Inferior parietal cortex (tissue), 1 donor: Measurements from ENCODE around the gene ERMP1.
"Not testable (repeated sequence)": the region's sequence is repeated elsewhere in the genome, so short reads cannot be mapped to it uniquely, and the experiment has no call there.

ENCODE experiments used
- DNase-seq: peaks from one replicate; pipeline ENCODE4 v3.0.0-alpha.2; 2016; ENCODE audit errors: extremely low spot score

The ERMP1 gene

DNA sequence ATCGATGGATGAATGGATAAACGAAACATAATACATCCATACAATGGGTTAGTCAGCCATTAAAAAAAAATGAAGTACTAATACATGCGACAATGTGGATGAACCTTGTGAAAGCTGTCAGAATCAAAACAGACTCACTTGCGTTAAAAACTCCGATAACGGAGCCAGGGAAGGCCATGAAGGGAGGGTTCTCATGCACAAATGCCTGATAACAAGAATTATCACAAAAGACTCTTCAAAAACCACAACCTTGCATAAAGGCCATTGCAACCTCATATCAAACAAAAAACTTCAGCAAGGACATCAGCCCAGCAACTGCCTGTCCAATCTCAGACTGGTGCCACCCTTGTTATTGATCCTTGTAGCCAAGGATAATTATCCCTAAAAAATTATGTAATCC is 13.7 kb downstream of the ERMP1 start:
- DNase-seq: no peak

DNA sequence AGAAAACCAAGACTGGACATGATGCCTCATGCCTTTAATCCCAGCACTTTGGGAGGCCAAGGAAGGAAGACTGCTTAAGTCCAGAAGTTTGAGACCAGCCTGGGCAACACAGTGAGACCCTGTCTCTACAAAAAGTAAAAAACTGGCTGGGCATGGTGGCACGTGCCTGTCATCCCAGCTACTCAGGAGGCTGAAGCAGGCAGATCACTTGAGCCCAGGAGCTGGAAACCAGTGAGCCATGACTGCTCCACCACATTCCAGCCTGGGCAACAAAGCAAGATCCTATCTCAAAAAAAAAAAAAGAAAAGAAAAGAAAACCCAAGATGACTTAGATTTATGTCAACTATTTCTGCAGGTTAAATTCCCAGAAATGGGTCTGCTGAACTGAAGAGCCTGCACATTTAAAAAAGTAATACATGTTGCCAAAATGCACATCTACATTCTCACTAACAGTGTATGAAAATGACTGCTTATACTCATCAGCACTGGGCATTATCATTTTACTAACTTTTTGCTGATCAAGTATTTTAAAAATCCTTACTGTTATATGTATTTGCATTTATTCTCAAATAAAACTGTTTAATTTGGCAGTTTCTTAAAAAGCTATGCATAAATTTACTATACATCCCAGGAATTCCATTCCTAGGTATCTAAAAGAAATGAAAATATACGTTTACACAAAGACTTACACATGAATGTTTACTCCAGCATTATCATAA is 14.3 kb downstream of the ERMP1 start:
- no peak for DNase-seq

DNA sequence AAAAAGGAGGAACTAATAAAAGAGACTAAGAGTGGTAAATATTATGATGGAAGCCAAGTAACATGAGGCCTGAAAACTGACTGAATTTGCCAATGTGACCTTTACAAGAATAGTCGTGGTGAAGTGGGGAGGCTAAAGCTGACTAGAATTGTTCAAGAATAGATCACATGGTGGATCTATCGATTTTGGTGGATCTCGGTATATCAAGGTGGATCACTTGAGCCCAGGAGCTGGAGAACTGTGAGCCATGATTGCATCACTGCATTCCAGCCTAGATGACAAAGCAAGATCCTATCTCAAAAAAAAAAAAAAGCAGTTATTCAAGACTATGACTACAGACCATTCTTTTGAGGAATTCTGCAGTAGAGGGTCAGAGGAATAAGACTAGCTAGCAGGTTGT is 15.1 kb downstream of the ERMP1 start:
- DNase-seq: no peak

DNA sequence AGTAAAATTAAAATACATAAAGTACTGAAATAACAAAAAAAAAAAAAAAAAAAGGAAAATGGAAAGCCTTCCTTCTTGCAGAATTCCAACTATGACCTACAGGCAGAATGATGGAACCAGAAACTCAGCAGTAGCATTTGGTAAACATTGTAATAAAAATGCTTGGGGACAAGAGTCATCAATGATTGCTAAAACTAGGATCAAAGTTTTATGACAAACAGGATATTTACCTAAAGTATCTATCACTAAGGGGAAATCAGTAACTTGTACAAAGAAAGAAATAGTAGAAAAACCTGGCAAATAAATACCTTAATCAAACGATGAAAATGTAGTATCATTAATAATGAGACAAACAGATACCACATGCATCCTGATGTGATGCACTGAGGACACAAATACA is 17.5 kb downstream of the ERMP1 start:
- no peak for DNase-seq

DNA sequence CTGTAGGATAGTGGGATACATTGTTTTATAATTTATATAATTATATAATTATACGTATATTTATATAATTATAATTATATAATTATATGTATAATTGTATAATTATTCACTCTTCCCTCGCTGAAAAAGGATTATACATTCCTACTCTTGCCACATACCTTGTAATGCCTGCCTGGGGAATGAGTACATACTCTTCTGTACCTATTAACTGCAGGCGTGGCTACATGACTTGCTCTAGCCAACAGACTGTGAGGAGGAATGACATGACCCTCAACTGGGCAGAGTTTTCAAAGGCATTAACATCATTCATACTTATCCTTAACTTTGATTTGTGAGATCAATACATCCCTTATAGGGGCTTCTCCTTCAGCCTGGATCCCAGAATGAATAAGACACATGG is 19.1 kb downstream of the ERMP1 start:
- DNase-seq: no peak

DNA sequence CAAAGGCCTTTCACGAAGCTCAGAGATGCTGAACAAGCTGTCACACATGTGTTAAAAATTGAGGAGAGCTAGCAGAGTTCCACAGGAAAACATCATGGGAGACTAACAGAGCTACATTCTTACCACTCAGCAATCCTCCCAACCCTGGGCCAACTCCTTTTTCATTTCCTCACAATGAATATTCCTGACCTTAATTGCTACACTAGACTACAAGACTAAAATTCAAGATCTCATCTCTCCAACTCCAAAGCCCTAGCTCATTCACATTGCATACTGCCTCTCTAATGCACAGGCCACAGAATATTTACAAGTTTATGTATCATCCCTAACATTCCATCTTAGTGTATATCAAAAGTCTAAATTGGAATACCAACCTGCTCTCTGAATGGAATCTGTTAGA is 21.2 kb downstream of the ERMP1 start:
- DNase-seq: no peak

DNA sequence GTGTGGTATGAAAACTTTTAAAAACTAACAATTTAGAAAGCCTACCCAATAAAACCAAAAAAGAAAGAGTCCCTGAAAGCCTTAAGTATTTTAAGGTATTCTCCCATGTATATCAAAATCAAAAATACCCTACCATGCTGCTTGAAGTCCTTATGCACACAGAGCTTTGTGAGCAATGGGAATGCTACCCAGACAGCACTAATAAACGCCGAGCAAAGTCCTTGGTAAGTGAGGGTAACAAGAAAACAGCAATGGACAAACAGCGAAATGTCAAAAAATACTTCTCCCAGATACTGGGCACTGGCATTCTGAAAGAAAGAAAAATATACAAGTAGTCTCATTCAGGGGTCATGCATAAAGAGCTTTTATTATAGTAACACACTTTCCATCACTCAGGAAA is 27.4 kb downstream of the ERMP1 start:
- DNase-seq: no peak

DNA sequence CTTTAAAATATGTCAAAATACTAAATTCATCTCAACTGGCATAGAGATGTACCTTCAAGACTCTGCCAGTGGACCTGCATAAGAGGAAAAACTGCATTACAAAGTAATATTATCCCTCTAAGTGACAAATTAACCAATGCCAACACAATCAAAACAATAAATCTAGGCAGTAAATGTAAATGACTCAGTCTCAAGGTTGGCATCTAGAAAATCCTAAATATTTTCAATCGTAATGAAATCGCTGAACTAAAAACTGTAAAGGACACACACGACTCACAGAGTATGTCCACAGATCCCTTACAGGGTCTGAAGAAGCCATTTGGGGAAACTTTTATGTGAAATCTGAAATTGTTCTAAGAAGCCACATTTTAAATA is 31.2 kb downstream of the ERMP1 start:
- DNase-seq: no peak

DNA sequence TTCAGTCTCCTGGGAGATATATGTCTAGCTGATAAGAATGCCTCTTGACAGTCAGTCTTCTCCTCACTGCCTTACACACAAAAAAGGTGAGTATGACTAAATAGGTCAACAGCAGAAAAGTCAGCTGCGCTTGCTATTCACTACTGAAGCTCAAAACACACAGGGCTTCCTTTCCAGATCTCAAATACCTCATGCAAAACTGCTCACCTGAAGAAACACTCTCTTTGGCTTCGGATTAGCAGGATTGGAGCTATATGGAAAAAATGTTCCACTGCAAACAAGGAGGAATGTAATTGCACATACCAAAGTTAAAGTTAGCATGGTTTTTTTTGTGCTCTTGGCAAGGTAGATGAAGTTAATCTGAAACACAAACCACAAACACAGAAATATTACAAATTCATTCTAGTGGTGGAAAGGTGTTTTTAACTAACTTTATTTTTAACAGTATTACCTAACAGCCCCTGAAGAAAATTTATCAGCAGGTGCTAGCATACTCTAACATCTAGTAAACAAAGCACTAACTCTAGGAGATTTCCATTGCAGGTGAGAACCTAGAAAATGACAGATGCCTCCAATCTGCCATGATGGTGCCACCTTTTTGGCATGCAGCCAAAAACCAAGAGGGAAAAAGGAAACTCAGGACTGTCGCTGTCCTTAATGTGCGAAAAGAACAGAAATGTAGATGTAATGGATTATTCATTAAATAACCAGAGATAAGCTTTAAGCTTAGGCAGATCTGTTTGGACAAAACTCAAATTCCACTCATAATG is 31.8 kb downstream of the ERMP1 start:
- DNase-seq: no peak

DNA sequence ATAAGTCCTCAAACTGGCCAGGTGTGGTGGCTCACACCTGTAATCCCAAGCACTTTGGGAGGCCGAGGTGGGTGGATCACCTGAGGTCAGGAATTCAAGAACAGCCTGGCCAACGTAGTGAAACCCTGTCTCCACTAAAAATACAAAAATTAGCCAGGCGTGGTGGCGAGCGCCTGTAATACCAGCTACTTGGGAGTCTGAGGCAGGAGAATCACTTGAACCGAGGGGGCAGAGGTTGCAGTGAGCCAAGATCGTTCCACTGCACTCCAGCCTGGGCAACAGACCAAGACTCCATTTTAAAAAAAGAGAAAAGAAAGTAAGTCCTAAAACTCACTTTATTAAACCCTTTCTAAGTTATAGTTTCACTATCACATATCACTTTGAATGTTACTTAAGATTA is 32.5 kb downstream of the ERMP1 start:
- DNase-seq: not testable (repeated sequence)

DNA sequence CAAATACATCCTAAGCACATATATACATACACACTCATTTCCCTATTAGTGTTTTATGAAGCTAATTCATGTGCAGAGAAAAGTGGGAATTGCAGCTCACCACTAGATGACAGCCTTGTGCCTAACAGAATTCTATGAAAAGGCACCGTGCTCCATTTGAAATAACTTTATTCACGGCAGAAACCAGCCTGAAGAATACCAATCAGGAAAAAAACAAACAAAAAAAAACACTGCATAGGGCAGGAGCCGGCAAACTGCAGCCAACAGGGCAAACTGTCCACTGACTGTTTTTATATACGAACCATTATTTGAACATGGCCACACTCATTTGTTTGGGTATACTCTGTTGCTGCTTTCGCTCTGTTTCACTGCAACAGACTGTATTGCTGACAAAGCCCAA is 33.6 kb downstream of the ERMP1 start:
- DNase-seq: peak; percentile 77

DNA sequence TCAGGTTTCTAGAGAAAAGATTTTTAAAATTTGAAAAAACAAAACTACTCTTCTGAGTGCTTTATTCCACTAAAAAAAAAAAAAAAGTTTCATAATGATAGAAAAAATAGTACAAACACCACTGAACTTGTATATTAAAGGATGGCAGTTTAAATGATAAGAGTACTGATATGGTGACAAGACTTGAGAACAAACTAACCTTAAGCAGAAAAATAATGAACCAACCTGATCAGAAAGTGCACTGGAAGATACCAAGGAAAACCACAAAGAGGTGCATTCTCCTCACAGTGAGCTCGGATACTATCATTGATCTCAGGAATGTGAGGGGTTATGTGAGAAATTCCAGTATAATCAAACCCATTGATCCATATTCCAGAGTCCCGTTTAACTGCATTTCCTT is 34.3 kb downstream of the ERMP1 start:
- no peak for DNase-seq

DNA sequence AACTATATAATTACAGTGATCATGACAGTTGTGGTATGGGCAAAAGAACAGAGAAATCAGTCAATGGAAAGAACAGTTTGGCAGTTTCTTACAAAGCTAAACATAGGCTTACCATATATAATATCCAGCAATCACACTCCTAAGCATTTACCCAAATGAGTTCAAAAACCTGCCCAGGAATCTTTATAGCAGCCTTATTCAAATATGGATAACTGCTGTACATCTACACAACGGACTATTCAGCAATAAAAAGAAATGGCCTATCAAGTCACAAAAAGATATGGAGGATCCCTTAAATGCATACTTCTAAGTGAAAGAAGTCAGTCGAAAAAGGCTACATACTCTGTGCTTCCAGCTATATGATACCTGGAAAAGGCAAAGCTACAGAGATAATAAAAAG is 36.6 kb downstream of the ERMP1 start:
- no peak for DNase-seq

DNA sequence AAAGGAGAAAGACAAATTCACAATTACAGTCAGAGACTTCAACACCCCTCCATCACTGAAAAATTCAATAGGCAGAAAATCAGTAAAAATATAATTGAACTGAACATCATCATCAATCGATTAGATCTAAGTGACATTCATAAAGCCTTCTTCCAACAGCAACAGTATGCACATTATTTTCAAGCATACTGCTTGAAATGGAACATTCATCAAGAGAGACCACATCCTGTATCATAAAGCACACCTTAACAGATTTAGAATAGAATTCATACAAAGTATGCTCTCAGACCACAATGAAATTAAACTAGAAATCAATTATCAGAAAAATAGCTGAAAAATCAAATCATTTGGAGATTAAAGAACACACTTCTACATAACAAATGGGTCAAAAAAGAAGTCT is 39.1 kb downstream of the ERMP1 start:
- DNase-seq: no peak

DNA sequence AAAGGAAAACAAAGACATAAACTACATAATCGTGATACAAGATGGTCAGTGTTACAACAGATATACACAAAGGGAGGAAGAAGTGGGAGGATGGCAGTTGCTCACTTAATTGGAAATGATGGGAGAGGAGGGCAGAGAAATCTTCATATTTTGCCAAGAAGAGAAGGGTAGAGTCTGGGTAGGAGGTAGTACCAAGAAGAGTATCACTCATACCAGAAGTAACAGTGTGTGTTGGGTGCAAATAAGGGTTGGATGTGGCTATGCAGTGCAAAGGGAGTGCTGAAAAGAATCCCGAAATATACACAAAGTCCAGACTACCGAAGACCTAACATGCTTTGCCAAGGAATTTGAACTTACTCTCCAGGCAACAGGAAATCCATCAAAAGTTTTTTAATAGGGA is 41.0 kb downstream of the ERMP1 start:
- DNase-seq: no peak

DNA sequence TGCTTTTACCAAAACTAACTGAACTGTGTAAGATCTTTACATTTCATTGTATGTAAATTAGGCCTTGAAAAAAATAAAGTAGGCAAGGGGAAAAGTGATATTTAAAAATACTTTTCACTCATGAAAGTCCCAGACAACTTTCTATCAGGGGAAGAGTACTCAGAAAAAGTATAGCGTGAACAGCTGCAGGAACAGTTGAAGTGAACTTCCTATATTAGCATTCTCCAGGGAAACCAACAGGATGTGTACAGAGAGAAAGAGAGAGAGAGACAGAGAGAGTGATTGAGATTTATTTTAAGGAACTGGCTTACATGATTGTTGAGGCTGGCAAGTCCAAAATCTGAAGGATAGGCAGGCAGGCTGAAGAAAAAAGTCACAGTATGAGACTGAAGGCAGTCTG is 42.0 kb downstream of the ERMP1 start:
- no peak for DNase-seq

DNA sequence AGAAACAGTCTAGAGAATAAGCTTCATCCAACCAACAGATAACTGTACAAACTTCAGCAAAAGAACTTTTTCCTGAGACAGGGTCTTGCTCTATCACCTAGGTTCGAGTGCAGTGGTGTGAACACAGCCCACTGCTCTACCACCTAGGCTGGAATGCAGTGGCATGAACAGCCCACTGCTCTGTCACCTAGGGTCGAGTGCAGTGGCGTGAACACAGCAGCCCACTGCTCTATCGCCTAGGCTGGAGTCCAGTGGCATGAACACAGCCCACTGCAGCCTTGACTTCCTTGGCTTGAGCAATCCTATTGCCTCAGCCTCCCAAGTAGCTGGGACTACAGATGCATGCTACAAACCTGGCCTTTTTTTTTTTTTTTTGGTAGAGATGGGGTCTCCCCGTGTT is 43.4 kb downstream of the ERMP1 start:
- no peak for DNase-seq

DNA sequence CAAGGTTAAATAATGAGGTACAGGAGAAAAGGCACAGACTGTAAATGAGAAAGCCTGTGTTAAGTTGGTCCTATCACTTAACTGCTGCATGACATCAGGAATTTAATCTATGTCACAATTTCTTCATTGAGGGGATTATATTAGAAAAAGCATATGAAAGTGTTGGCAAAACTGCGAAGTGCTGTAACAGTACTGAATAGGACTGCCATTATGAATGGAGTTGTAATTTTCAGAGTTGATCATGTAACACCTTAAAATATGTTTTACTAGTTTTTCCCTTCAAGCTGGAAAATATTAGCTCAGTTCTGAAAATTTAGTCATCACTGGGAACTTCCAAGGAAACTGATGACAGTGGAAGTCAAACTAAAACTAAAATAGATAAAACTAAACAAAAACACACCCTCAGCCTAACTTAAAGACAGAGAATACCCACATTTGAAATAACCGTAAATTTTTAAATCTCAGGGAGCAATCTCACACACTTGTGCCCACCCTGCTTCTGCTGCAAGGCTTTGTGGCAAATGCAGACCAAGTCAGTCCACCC is 45.1 kb downstream of the ERMP1 start:
- no peak for DNase-seq

DNA sequence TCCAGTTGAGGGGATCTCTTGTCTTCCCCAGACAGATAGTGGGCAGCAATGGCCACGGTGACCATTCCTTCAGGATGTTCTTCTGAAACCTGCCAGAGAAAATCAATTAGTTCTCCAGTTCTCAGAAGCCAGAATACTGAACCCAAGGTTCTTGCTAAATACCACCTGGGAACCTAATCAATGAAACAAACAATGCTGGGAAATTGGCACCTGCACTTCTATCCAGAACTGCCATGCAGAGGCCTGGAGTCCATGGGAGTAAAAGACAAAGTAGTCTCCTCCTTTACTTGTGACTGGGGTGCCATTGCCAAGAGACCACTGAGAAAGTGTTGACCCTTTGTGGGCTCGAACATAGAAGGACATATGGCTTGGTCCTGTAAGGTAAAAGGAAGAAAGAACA is 45.7 kb downstream of the ERMP1 start:
- no peak for DNase-seq

DNA sequence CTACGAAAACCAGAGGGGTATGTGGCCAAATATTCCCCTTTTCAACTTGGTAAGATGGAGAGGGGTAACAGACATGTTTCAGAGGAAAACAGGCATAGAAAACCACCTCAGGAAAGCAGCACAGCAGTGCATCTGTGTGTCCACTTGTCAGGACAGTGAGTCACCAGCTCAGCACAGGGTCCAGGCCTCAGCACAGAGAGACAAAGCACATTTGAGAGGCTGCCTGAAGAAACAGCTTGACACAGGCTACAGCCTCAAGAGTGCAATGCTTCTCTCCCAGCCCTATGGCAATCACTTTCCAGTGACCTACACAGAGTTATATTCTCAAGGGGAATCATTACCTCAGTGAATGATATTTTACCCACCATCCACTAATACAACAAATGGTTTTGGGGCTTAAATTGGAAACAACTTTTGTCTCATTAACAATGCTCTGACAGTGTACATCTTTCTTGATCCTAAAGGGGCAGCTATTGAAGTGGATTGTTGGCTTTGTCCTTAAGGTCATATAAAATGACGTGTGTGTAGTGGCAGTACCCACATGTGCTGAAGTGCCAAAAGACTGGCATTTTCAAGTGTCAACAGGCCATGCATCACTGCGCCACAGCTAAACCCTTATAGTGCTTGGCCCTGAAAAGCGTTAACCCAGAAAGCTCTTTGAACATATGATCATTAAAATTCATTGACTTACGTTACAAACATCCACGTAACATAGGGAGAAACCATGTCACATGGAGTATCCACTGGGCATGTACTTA is 46.4 kb downstream of the ERMP1 start:
- no peak for DNase-seq

DNA sequence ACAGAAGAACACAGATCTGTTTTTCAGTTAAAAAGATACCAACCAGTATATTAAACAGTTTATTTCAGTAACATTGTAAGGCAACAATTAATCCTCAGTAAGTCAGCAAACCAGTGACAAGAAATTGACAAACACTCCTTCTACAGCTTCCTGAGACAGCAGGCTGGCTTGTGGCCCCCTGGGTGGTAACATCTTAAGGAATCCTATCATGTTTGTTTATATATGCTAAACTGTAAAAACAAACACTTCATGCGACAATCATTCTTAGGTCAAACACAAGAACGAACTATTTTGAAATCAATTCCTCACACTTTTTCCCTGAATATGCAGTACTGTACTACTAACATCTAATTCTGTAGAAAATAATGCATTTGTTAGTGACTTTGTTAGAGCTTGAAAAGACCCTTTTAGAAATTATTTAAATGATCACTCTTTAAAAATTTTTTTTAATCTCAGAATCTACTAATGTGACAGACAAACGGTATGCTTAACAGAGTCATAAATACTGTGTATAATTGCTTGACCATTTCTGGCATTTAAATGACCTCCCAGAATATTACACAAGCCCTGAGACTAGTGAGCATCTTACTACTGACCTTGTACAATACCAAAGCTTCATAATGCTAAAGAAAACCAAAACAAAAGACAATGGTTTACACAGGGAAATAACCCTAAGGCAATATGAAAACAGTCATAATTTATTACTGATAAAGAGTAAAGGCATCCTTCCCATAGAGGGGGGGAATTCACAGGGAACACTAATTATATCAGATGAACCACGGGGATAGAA is 48.2 kb downstream of the ERMP1 start:
- no peak for DNase-seq

DNA sequence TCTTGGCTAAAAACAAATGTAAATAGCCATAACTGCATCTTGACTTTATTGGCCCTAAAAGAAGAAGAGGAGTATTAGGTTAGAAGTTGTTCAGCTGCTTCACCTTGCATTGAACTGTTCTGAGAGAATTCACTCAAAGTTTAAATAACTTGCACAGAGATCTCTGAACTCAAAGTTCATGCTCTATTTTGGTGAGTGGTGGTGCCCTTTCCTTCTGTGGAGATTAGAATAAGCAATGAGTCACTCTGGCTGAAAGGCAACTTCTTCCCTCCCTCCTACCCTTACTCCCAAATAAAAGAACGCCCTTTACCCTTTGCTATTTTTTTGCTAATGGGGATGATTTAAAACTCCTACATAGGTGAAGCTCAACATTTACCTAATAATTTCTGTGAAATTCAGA is 48.9 kb downstream of the ERMP1 start:
- DNase-seq: no peak
